SU-DHL-6 (cell line): ENCODE results near the gene CRACR2A.

Source experiments
- H2AFZ ChIP-seq: fragments of 200-600 bp; sonication (generic); 2 replicates; pipeline ENCODE4 v1.6.1; 2014; ENCODE audit warnings: low read depth, mild to moderate bottlenecking, moderate library complexity, mixed read lengths, antibody characterized with exemption, low read length; ENCODE audit not compliant: severe bottlenecking
- H3F3A ChIP-seq: fragments of 200-600 bp; shearing (Covaris generic); 2 replicates; pipeline ENCODE4 v1.6.0; 2016; ENCODE audit warnings: antibody characterized with exemption, mild to moderate bottlenecking; ENCODE audit not compliant: insufficient read depth
- H3K27ac ChIP-seq: fragments of 200-600 bp; sonication (generic); 2 replicates; pipeline ENCODE4 v1.5.1; 2016; ENCODE audit warnings: low read depth, mild to moderate bottlenecking, low read length, moderate library complexity, mixed read lengths
- H3K27me3 ChIP-seq: fragments of 200-600 bp; sonication (generic), shearing (Covaris generic); 2 replicates; pipeline ENCODE4 v1.6.0; 2014; ENCODE audit warnings: mild to moderate bottlenecking, low read length
- H3K36me3 ChIP-seq: fragments of 200-600 bp; sonication (generic); 2 replicates; pipeline ENCODE4 v1.6.1; 2014; ENCODE audit warnings: mild to moderate bottlenecking, low read length, mixed read lengths
- H3K4me2 ChIP-seq: fragments of 300-600, 200-600 bp; shearing (Covaris generic), sonication (generic); 2 replicates; pipeline ENCODE4 v1.6.0; 2014; ENCODE audit warnings: low read length, low read depth, mild to moderate bottlenecking; ENCODE audit not compliant: poor library complexity, severe bottlenecking
- H3K4me3 ChIP-seq: fragments of 200-600 bp; sonication (generic); 2 replicates; pipeline ENCODE4 v1.5.1; 2014; ENCODE audit warnings: antibody characterized with exemption, low read length, mild to moderate bottlenecking, mixed read lengths; ENCODE audit not compliant: insufficient read depth, poor library complexity, severe bottlenecking
- H3K79me2 ChIP-seq: fragments of 200-600 bp; sonication (generic); 2 replicates; pipeline ENCODE4 v1.6.1; 2014; ENCODE audit warnings: mild to moderate bottlenecking, low read length, moderate library complexity; ENCODE audit not compliant: insufficient read depth
- H3K9ac ChIP-seq: fragments of 200-600 bp; sonication (generic); 2 replicates; pipeline ENCODE4 v1.7.0; 2014; ENCODE audit warnings: mild to moderate bottlenecking, low read length
- H3K9me2 ChIP-seq: fragments of 200-600 bp; sonication (generic); replicated peaks from 2 replicates; pipeline ENCODE4 v1.6.1; 2014; ENCODE audit warnings: low read length; ENCODE audit not compliant: insufficient read depth
- H3K9me3 ChIP-seq: fragments of 200-600 bp; sonication (generic); 2 replicates; pipeline ENCODE4 v1.6.1; 2014; ENCODE audit warnings: low read length, mixed read lengths; ENCODE audit not compliant: insufficient read depth
- H4K20me1 ChIP-seq: fragments of 200-600 bp; sonication (generic); 2 replicates; pipeline ENCODE4 v1.6.1; 2014; ENCODE audit warnings: low read depth, mild to moderate bottlenecking, antibody characterized with exemption, low read length, moderate library complexity, mixed read lengths
- EZH2phosphoT487 ChIP-seq: fragments of 200-600 bp; sonication (generic), shearing (Covaris generic); conservative IDR thresholded peaks from 2 replicates; pipeline ENCODE4 v1.6.1; 2018; ENCODE audit warnings: mild to moderate bottlenecking, antibody characterized with exemption, low read length, moderate library complexity, mixed read lengths
- TF ChIP-seq, protein P1 (sequence below): fragments of 200-600 bp; sonication (generic); IDR thresholded peaks from one replicate; pipeline ENCODE4 v1.5.1; 2017; ENCODE audit warnings: antibody characterized with exemption, mild to moderate bottlenecking, low read length, moderate library complexity; ENCODE audit not compliant: insufficient read depth, poor library complexity, severe bottlenecking

Gene CRACR2A

DNA sequence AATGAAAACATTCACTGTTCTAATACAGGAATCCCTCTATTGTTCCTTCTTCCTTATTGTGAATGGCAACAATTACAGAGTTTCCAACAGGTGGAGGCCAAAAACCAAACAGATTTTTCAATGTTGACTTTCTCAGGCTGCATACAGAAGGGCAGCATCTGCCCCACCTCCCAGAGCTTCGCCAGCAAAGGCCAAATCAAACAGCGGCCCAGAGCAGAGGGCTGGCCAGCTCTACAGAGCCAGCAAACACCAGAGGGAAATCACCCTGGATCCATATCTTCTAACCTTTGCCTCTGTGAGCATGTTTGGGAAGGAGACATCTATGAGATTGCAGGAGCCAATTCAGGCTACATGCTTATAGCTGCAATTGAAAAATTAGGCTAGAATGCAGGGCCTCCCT, 4.4 kb upstream of the CRACR2A start:
- Histone ChIP-seq H3K4me3 (no peak overlapping the region), H3K27me3 (no peaks in the 10 kb centered on the region), H3K27ac (no peak overlapping the region), H4K20me1 (no peaks in the 10 kb centered on the region), H3K9me2 (no peaks in the 10 kb centered on the region), H3K9ac (no peak overlapping the region), H3K4me2 (no peak overlapping the region), H2AFZ (no peak overlapping the region), H3K36me3 (no peaks in the 10 kb centered on the region), H3F3A (no peaks in the 10 kb centered on the region), H3K9me3 (no peaks in the 10 kb centered on the region; the same call in 1 of the 2 replicates), H3K79me2 (peaks cover 4% of the 10 kb centered on the region; the same call in 1 of the 2 replicates)
- no peak for TF ChIP-seq EZH2phosphoT487
- TF ChIP-seq, protein P1, sequence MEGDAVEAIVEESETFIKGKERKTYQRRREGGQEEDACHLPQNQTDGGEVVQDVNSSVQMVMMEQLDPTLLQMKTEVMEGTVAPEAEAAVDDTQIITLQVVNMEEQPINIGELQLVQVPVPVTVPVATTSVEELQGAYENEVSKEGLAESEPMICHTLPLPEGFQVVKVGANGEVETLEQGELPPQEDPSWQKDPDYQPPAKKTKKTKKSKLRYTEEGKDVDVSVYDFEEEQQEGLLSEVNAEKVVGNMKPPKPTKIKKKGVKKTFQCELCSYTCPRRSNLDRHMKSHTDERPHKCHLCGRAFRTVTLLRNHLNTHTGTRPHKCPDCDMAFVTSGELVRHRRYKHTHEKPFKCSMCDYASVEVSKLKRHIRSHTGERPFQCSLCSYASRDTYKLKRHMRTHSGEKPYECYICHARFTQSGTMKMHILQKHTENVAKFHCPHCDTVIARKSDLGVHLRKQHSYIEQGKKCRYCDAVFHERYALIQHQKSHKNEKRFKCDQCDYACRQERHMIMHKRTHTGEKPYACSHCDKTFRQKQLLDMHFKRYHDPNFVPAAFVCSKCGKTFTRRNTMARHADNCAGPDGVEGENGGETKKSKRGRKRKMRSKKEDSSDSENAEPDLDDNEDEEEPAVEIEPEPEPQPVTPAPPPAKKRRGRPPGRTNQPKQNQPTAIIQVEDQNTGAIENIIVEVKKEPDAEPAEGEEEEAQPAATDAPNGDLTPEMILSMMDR: no peak

DNA sequence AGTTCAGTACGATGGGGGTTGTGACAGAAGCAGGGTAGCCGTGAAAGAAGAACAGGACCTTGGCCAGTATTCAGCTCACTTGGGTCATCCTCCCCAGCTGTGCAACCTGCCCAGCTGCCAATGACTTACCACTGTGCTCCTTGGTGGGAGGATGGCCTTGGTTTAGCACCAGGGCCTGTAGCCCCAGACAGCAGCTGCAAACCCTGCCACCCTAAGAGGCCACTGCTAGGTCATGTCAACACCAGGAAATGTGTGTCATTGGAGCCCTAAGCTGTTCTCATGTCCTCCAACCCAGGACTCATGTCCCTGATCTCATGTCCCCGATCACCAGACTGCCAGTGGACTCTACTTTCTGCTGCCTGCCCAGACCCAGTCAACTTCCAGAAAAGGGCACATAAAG, 3.0 kb upstream of the CRACR2A start:
- no peak overlapping the region for H3K27ac ChIP-seq
- no peaks in the 10 kb centered on the region for H3K27me3 ChIP-seq
- no peaks in the 10 kb centered on the region for H3K36me3 ChIP-seq
- H3K9me2 ChIP-seq: no peaks in the 10 kb centered on the region
- no peak overlapping the region for H3K4me2 ChIP-seq
- no peak overlapping the region for H2AFZ ChIP-seq
- TF ChIP-seq, protein P1: no peak
- no peak for TF ChIP-seq EZH2phosphoT487
- no peaks in the 10 kb centered on the region for H4K20me1 ChIP-seq
- H3K9ac ChIP-seq: no peak overlapping the region
- no peaks in the 10 kb centered on the region; the same call in 1 of the 2 replicates for H3K9me3 ChIP-seq
- no peak overlapping the region for H3K4me3 ChIP-seq
- peaks cover 18% of the 10 kb centered on the region for H3K79me2 ChIP-seq
- no peaks in the 10 kb centered on the region for H3F3A ChIP-seq

DNA sequence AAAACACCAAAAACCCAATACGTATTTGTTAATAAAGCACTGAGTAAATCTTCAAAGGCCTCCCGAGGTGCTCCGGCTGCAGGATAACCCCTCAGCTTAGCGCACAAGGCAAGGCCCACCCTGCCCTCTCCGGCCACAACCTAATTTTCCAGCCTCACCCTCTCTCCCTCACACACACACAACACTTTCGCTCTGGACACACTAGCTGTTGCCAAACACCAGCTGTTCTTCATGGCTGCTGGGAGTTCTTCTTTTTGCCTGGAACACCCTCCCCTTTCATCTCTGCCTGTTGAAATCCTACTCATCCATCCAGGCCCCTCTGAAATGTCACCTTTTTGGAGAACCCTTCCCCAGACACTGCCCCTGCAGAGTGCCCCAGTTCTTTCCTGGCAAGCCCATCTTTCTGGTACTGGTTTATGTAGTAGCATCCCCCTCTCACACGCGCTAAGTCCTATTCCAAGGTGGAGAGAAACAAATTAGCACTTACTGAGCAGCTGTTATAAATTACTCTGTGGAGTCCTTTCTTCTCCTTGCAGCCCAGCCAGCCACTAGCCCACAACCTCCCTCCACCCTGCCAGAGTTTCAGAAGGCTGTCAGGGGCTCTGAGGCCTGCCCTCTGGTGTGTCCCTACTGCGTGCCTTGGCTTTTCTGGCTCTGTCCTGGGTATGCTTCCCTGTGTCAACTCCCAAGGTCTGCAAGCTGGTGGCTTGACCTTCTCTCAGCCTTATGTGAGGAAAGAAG, 805 bp upstream of the CRACR2A start:
- peak overlapping the region; percentile 78 for H2AFZ ChIP-seq
- TF ChIP-seq, protein P1: no peak
- no peaks in the 10 kb centered on the region for H3K9me2 ChIP-seq
- no peaks in the 10 kb centered on the region for H3F3A ChIP-seq
- no peaks in the 10 kb centered on the region for H4K20me1 ChIP-seq
- H3K27ac ChIP-seq: peak overlapping the region; percentile 82
- no peaks in the 10 kb centered on the region for H3K27me3 ChIP-seq
- no peaks in the 10 kb centered on the region for H3K36me3 ChIP-seq
- H3K4me2 ChIP-seq: peak overlapping the region; percentile 79
- H3K9me3 ChIP-seq: no peaks in the 10 kb centered on the region; the same call in 1 of the 2 replicates
- H3K9ac ChIP-seq: peak overlapping the region; percentile 85
- peaks cover 36% of the 10 kb centered on the region for H3K79me2 ChIP-seq
- peak overlapping the region; percentile 64 for H3K4me3 ChIP-seq
